K562 (cell line): ENCODE results near the gene ANKRD27. TPM values are rescaled to one million over a fixed set of nuclear protein-coding genes. Genes with fewer than 3 reads are reported as not detected.
"Not testable (repeated sequence)": the region's sequence is repeated elsewhere in the genome, so short reads cannot be mapped to it uniquely, and the experiment has no call there.

Experiments
- ARID4B ChIP-seq: sonication (generic); formaldehyde crosslinking; IDR thresholded peaks from 2 replicates; pipeline ENCODE4 v1.8.0; 2022; ENCODE audit warnings: mild to moderate bottlenecking, missing genetic modification reagents
- ASH1L ChIP-seq: fragments of 450-650 bp; IDR thresholded peaks from 2 replicates; pipeline ENCODE4 v1.6.1; 2018; ENCODE audit warnings: borderline replicate concordance, mild to moderate bottlenecking, low read depth; ENCODE audit not compliant: partially characterized antibody
- CEBPG ChIP-seq, 3 experiments: fragments of 200-800 bp in 1 of 3; sonication (Bioruptor generic) in 1 of 3; sonication (generic) in 1 of 3; formaldehyde crosslinking in 1 of 3; IDR thresholded peaks in 2 of 3; conservative IDR thresholded peaks in 1 of 3; 2 replicates each; pipeline versions ENCODE4 v1.6.1 to v1.8.0; 2016 to 2022; ENCODE audit warnings: missing compliant biosample characterization in 2 of 3, missing genetic modification characterization in 2 of 3, mild to moderate bottlenecking in 1 of 3, missing genetic modification reagents in 1 of 3
- FOS ChIP-seq: IDR thresholded peaks from 3 replicates; pipeline ENCODE4 v1.6.1; 2011; ENCODE audit not compliant: insufficient read length; ENCODE audit errors: extremely low read depth
- GTF2E2 ChIP-seq: fragments of 200-800 bp; sonication (Bioruptor generic); IDR thresholded peaks from 2 replicates; pipeline ENCODE4 v1.6.1; 2016; ENCODE audit warnings: missing genetic modification characterization, missing compliant biosample characterization
- MEIS2 ChIP-seq: fragments of 450-650 bp; IDR thresholded peaks from 2 replicates; pipeline ENCODE4 v1.6.1; 2014; ENCODE audit warnings: mild to moderate bottlenecking; ENCODE audit not compliant: partially characterized antibody
- MTA3 ChIP-seq: fragments of 450-650 bp; formaldehyde crosslinking; IDR thresholded peaks from 2 replicates; pipeline ENCODE4 v1.6.1; 2017; ENCODE audit warnings: mild to moderate bottlenecking, borderline replicate concordance
- MYC ChIP-seq, 2 experiments: fragments of 250-450 bp in 1 of 2; sonication (Bioruptor Pico) in 1 of 2; IDR thresholded peaks; 2 replicates each; pipeline versions ENCODE4 v1.5.1 to v1.6.1; 2012 to 2021; ENCODE audit warnings: low read depth in 2 of 2, borderline replicate concordance in 1 of 2, improper control_type of control experiment in 1 of 2, low read length in 1 of 2, mild to moderate bottlenecking in 1 of 2, moderate library complexity in 1 of 2
- NFYB ChIP-seq: IDR thresholded peaks from 2 replicates; pipeline ENCODE4 v1.6.1; 2011; ENCODE audit warnings: mild to moderate bottlenecking, moderate library complexity; ENCODE audit not compliant: insufficient read length; ENCODE audit errors: extremely low read depth
- POLR2A ChIP-seq: fragments of 450-650 bp; conservative IDR thresholded peaks from 2 replicates; pipeline ENCODE4 v1.6.1; 2016
- POLR2AphosphoS5 ChIP-seq: IDR thresholded peaks from 2 replicates; pipeline ENCODE4 v1.6.1; 2011; ENCODE audit warnings: mild to moderate bottlenecking, low read depth, low read length, moderate library complexity; ENCODE audit not compliant: control insufficient read depth, insufficient read depth
- POLR2B ChIP-seq: fragments of 450-650 bp; IDR thresholded peaks from 2 replicates; pipeline ENCODE4 v1.6.1; 2018; ENCODE audit warnings: low read depth; ENCODE audit not compliant: partially characterized antibody
- SRF ChIP-seq, 2 experiments: fragments of 250-450, 450-650 bp in 1 of 2; sonication (Bioruptor Pico) in 1 of 2; sonication (generic) in 1 of 2; formaldehyde crosslinking; IDR thresholded peaks; 2 replicates each; pipeline versions ENCODE4 v1.5.0 to v1.5.1; 2020 to 2022; ENCODE audit warnings: mild to moderate bottlenecking in 1 of 2, missing genetic modification reagents in 1 of 2
- SUPT5H ChIP-seq: fragments of 450-650 bp; IDR thresholded peaks from 2 replicates; pipeline ENCODE4 v1.6.1; 2016
- TFAP4 ChIP-seq: sonication (generic); formaldehyde crosslinking; IDR thresholded peaks from 2 replicates; pipeline ENCODE4 v1.8.0; 2022; ENCODE audit warnings: missing genetic modification reagents, mild to moderate bottlenecking, moderate library complexity, borderline replicate concordance
- TOE1 ChIP-seq, 2 experiments: fragments of 450-650 bp in 1 of 2; sonication (generic) in 1 of 2; formaldehyde crosslinking in 1 of 2; IDR thresholded peaks; 2 replicates each; pipeline versions ENCODE4 v1.7.1 to v1.8.0; 2016 to 2022; ENCODE audit warnings: borderline replicate concordance in 2 of 2, mild to moderate bottlenecking in 2 of 2, antibody characterized with exemption in 1 of 2, inconsistent platforms in 1 of 2, low read depth in 1 of 2, missing genetic modification reagents in 1 of 2, moderate library complexity in 1 of 2
- ZFP36 ChIP-seq: fragments of 150-350 bp; IDR thresholded peaks from 2 replicates; pipeline ENCODE4 v1.6.1; 2018; ENCODE audit warnings: low read length, low read depth; ENCODE audit not compliant: partially characterized antibody
- ZNF511 ChIP-seq: sonication (generic); formaldehyde crosslinking; IDR thresholded peaks from 2 replicates; pipeline ENCODE4 v1.8.0; 2022; ENCODE audit warnings: mild to moderate bottlenecking, missing genetic modification reagents
- polyA plus RNA-seq, 8 experiments: library from polyadenylated mRNA; depleted of rRNA in 4 of 8; stranded (reverse) in 5 of 8; unstranded in 3 of 8; fragments of >200 nt; fragmentation: Nextera tagmentation in 2 of 8; fragmentation: Illumina TruSeq in 1 of 8; extraction: Ambion mirVana in 2 of 8; extraction: Trizol in 1 of 8; gene quantifications; 2 replicates each; pipeline versions ENCODE4 v1.2.1 to v1.2.3, GENCODE V29; 2011 to 2014; ENCODE audit warnings: inconsistent platforms in 1 of 8, missing spikeins in 1 of 8
- total RNA-seq, 7 experiments: library from RNA; depleted of rRNA in 6 of 7; stranded (reverse); fragments of >200 nt in 6 of 7; fragmentation: Illumina TruSeq in 2 of 7; extraction: Trizol in 2 of 7; gene quantifications; 2 replicates each; pipeline versions ENCODE4 v1.2.1 to v1.2.3, GENCODE V29; 2011 to 2021; ENCODE audit warnings: low replicate concordance in 1 of 7

Gene ANKRD27
- total and polyA plus RNA-seq, 9 of the 15 experiments (the other 6 are each of a cell fraction or from before 2014, with no cell fraction given): 5.3 to 71.3 (median 54.2) TPM

GRCh38 chr19:32693151-32694108 lies 18.4 kb upstream of the ANKRD27 start (continued):
- TF ChIP-seq MTA3 (peak; percentile 96), TOE1 (IDR thresholded peaks at IDR 0.05; ENCODE audit: borderline replicate concordance) (0 out of 2 replicates have a peak, but pooled peaks have one; percentile 19), MEIS2 (peak; percentile 53), SUPT5H (peak; percentile 94), ZFP36 (peak; percentile 49), CEBPG (tag; conservative IDR thresholded peaks at IDR 0.05 in 1 of 2, IDR thresholded peaks at IDR 0.05 in 1 of 2) (peak in 1 of 2 experiments; percentile 25; a peak in 1 of 4 replicates), ASH1L (peak; percentile 91), FOS (peak; percentile 66), GTF2E2 (tag) (peak; percentile 55; the same call in 1 of the 2 replicates), TFAP4 (CRISPR knock-in tag) (peak; percentile 18; the same call in 1 of the 2 replicates), POLR2A (peak; percentile 97), SRF (CRISPR knock-in tag; IDR thresholded peaks at IDR 0.05) (peak in 1 of 2 experiments; percentile 94; a peak in 2 of 4 replicates), MYC (IDR thresholded peaks at IDR 0.05; ENCODE audit: low read depth, low read length) (peak; percentile 50; the same call in 1 of the 2 replicates), NFYB (peak; percentile 96), ARID4B (peak; percentile 12), POLR2B (peak; percentile 89), POLR2AphosphoS5 (peak; percentile 85), ZNF511 (CRISPR knock-in tag) (0 out of 2 replicates have a peak, but pooled peaks have one; percentile 30)
- TF ChIP-seq TOE1 (CRISPR knock-in tag; IDR thresholded peaks at IDR 0.05; ENCODE audit: borderline replicate concordance, low read depth); CEBPG (CRISPR knock-in tag; IDR thresholded peaks at IDR 0.05); MYC (CRISPR knock-in tag; IDR thresholded peaks at IDR 0.05; ENCODE audit: borderline replicate concordance, low read depth): not testable (repeated sequence)
